PC-3 (cell line): ENCODE data around the gene RCE1. TPM values are rescaled to one million over a fixed set of nuclear protein-coding genes. Genes with fewer than 3 reads are reported as not detected.

Source experiments
- ATAC-seq: fragments of 200-7000 bp; cut with Tn5 transposase; 2 replicates; pipeline ENCODE4 v1.9.1; 2020; ENCODE audit warnings: mild to moderate bottlenecking, moderate library complexity
- BruUV-seq: library from RNA; stranded (reverse); fragments of 400-500 nt; replicated peaks from 2 replicates; lab custom pipeline; 2021; lab: Mats Ljungman, UMichigan
- CTCF ChIA-PET: fragments of 300-600 bp; sonication (Branson Sonifier 250); formaldehyde crosslinking; loops from one replicate; lab custom pipeline; 2022; ENCODE audit warnings: antibody characterized with exemption; lab: Charles Lee
- POLR2A ChIA-PET: fragments of 300-600 bp; sonication (Branson Sonifier 250); formaldehyde crosslinking; loops from one replicate; lab custom pipeline; 2022; ENCODE audit warnings: antibody characterized with exemption; ENCODE audit not compliant: unreplicated experiment; lab: Charles Lee
- DNase-seq: peaks from one replicate; pipeline ENCODE4 v3.0.0-alpha.2; 2015
- H2AFZ ChIP-seq: fragments of 300-600 bp; sonication (generic); 2 replicates; pipeline ENCODE4 v1.6.0; 2016; ENCODE audit warnings: antibody characterized with exemption, low read length
- H3F3A ChIP-seq: fragments of 300-600 bp; sonication (generic); one replicate; pipeline ENCODE4 v1.6.0; 2017; ENCODE audit warnings: antibody characterized with exemption, low read length, control low read depth, mild to moderate bottlenecking; ENCODE audit not compliant: unreplicated experiment
- H3K27ac ChIP-seq: fragments of 300-600 bp; sonication (generic); 2 replicates; pipeline ENCODE4 v1.5.1; 2016; ENCODE audit warnings: mild to moderate bottlenecking, low read length
- H3K27me3 ChIP-seq: fragments of 300-600 bp; sonication (generic); 2 replicates; pipeline ENCODE4 v1.6.1; 2016; ENCODE audit warnings: low read length, mixed read lengths
- H3K36me3 ChIP-seq: fragments of 300-600 bp; sonication (generic); 2 replicates; pipeline ENCODE4 v1.6.1; 2016; ENCODE audit warnings: low read depth, mixed run types, low read length, mixed read lengths
- H3K4me1 ChIP-seq: fragments of 300-600 bp; sonication (generic); 2 replicates; pipeline ENCODE4 v1.5.1; 2016; ENCODE audit warnings: low read length; ENCODE audit not compliant: insufficient read depth
- H3K4me2 ChIP-seq: fragments of 300-600 bp; sonication (generic); 2 replicates; pipeline ENCODE4 v1.6.0; 2016; ENCODE audit warnings: low read length
- H3K4me3 ChIP-seq: fragments of 300-600 bp; sonication (generic); 2 replicates; pipeline ENCODE4 v1.5.1; 2016; ENCODE audit warnings: mild to moderate bottlenecking, low read length, mixed read lengths
- H3K79me2 ChIP-seq: fragments of 300-600 bp; sonication (generic); 2 replicates; pipeline ENCODE4 v1.6.1; 2017; ENCODE audit warnings: low read length, mixed read lengths
- H3K9ac ChIP-seq: fragments of 300-600 bp; sonication (generic); 2 replicates; pipeline ENCODE4 v1.6.0; 2016; ENCODE audit warnings: mild to moderate bottlenecking, low read length
- H3K9me2 ChIP-seq: fragments of 300-600 bp; sonication (generic); replicated peaks from 2 replicates; pipeline ENCODE4 v1.6.1; 2016; ENCODE audit warnings: mixed run types, low read length, mixed read lengths
- H3K9me3 ChIP-seq: fragments of 300-600 bp; sonication (generic); 2 replicates; pipeline ENCODE4 v1.6.1; 2016; ENCODE audit warnings: low read length, mixed read lengths
- H4K20me1 ChIP-seq: fragments of 300-600 bp; sonication (generic); 2 replicates; pipeline ENCODE4 v1.6.1; 2016; ENCODE audit warnings: low read length, mixed read lengths
- CTCF ChIP-seq: fragments of 300-600 bp; sonication (generic); conservative IDR thresholded peaks from 2 replicates; pipeline ENCODE4 v1.5.1; 2017; ENCODE audit warnings: antibody characterized with exemption, low read depth, mild to moderate bottlenecking, low read length
- EZH2 ChIP-seq: fragments of 300-600 bp; sonication (generic); IDR thresholded peaks from one replicate; pipeline ENCODE4 v1.6.1; 2017; ENCODE audit warnings: antibody characterized with exemption, mild to moderate bottlenecking, low read length; ENCODE audit not compliant: unreplicated experiment
- EZH2phosphoT487 ChIP-seq: fragments of 300-600 bp; sonication (generic); IDR thresholded peaks from 2 replicates; pipeline ENCODE4 v1.6.1; 2018; ENCODE audit warnings: mild to moderate bottlenecking, antibody characterized with exemption, low read length, borderline replicate concordance
- intact Hi-C: fragments of 100-400 bp; cut with micrococcal nuclease; formaldehyde crosslinking; loops from 2 replicates; pipeline ENCODE4 v1.9.0; 2023
- total RNA-seq: library from RNA; depleted of rRNA; stranded (reverse); fragments of >200 nt; gene quantifications from 2 replicates; pipeline ENCODE4 v1.2.3, GENCODE V29; 2014

RCE1 gene
- total RNA-seq, 1 experiment from 2014 or later, result 70.4 TPM

- H3K9ac ChIP-seq, result no peak overlapping the region
- no peak overlapping the region for H2AFZ ChIP-seq
- H3K79me2 ChIP-seq, result peaks cover 6% of the 10 kb centered on the region; the same call in 1 of the 2 replicates
- H4K20me1 ChIP-seq, result no peaks in the 10 kb centered on the region
- H3K9me3 ChIP-seq, result no peaks in the 10 kb centered on the region
- DNase-seq, result no peak
- no peak for TF ChIP-seq EZH2
- TF ChIP-seq EZH2phosphoT487, result no peak
- TF ChIP-seq CTCF, result no peak
- no peak overlapping the region for H3K4me2 ChIP-seq
- intact Hi-C loops, result no loop called here
- H3K4me3 ChIP-seq, result no peak overlapping the region
- POLR2A ChIA-PET, result interaction anchor here (0.7 kb wide), 1 partner anchor 176 kb away, joined by 5 read pairs; no protein-coding TSS in a partner anchor
- H3K36me3 ChIP-seq, result no peaks in the 10 kb centered on the region
- H3K9me2 ChIP-seq, result no peaks in the 10 kb centered on the region
- no peak for ATAC-seq
- H3K4me1 ChIP-seq, result peaks cover 29% of the 10 kb centered on the region
- no TSS peak for BruUV-seq
- no peaks in the 10 kb centered on the region for H3F3A ChIP-seq
- H3K27me3 ChIP-seq, result no peaks in the 10 kb centered on the region
- no peak overlapping the region for H3K27ac ChIP-seq
- CTCF ChIA-PET, result no interaction called here
These were observed 35.2 kb downstream of the RCE1 start for GRCh38 chr11:66878474-66878873.

GRCh38 chr11:66879000-66879399 lies 35.8 kb downstream of the RCE1 start:
- no peaks in the 10 kb centered on the region for H3K9me3 ChIP-seq
- no peak for TF ChIP-seq CTCF
- TF ChIP-seq EZH2, result no peak
- TF ChIP-seq EZH2phosphoT487, result no peak
- H3K36me3 ChIP-seq, result no peaks in the 10 kb centered on the region
- H3K9ac ChIP-seq, result no peak overlapping the region
- H3K27me3 ChIP-seq, result no peaks in the 10 kb centered on the region
- no TSS peak for BruUV-seq
- peaks cover 33% of the 10 kb centered on the region for H3K4me1 ChIP-seq
- intact Hi-C loops, result no loop called here
- no peaks in the 10 kb centered on the region for H3F3A ChIP-seq
- H3K4me2 ChIP-seq, result no peak overlapping the region
- no peaks in the 10 kb centered on the region for H3K9me2 ChIP-seq
- H3K4me3 ChIP-seq, result no peak overlapping the region
- no peak overlapping the region for H3K27ac ChIP-seq
- no peak overlapping the region for H2AFZ ChIP-seq
- DNase-seq, result no peak
- H4K20me1 ChIP-seq, result no peaks in the 10 kb centered on the region
- peaks cover 6% of the 10 kb centered on the region; the same call in 1 of the 2 replicates for H3K79me2 ChIP-seq
- ATAC-seq, result no peak
- ChIA-PET POLR2A (no interaction called here), CTCF (no interaction called here)

GRCh38 chr11:66879583-66879982 lies 36.3 kb downstream of the RCE1 start:
- no peak for ATAC-seq
- Histone ChIP-seq H2AFZ (no peak overlapping the region), H3K9ac (no peak overlapping the region), H3K27me3 (no peaks in the 10 kb centered on the region), H3F3A (no peaks in the 10 kb centered on the region), H3K79me2 (peaks cover 6% of the 10 kb centered on the region; the same call in 1 of the 2 replicates), H3K9me3 (no peaks in the 10 kb centered on the region), H3K4me3 (no peak overlapping the region), H4K20me1 (no peaks in the 10 kb centered on the region), H3K27ac (no peak overlapping the region), H3K4me2 (no peak overlapping the region), H3K4me1 (peaks cover 35% of the 10 kb centered on the region), H3K9me2 (no peaks in the 10 kb centered on the region), H3K36me3 (no peaks in the 10 kb centered on the region)
- ChIA-PET CTCF (no interaction called here), POLR2A (no interaction called here)
- no TSS peak for BruUV-seq
- DNase-seq, result no peak
- TF ChIP-seq EZH2phosphoT487, result no peak
- TF ChIP-seq EZH2, result no peak
- TF ChIP-seq CTCF, result no peak
- intact Hi-C loops, result no loop called here
